Measurements from ENCODE around the gene LPP. TPM values are rescaled to one million over a fixed set of nuclear protein-coding genes. Genes with fewer than 3 reads are reported as not detected.
A peak's percentile ranks its signal among the peaks of the same experiment; 100 is the strongest.

LPP gene
- total RNA-seq, 1 experiment from 2014 or later, result 31.2 TPM

GRCh38 chr3:188299068-188299467 is 145.1 kb downstream of the LPP start:
- DNase-seq (ENCODE audit: low spot score), result no peak

GRCh38 chr3:188299708-188300107 is 145.8 kb downstream of the LPP start:
- no peak for DNase-seq (ENCODE audit: low spot score)

DNA sequence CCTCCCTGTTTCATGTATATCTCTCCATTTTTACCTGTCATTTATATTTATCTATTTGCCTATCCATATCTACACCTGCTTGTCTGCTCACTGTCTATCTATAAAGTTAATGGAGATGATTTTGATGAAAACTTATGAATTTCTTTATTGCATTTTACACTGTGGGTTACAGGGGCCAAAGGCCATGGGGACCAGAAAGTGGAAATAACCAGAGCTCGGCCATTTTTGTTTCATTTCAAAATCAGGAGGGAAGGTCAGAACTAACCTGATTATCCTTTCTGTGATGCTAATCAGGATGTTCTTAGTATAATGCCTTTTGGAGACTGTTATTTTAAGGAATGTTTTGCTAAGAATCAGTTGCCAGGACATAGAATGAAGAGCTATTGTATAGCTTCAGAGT is 147.2 kb downstream of the LPP start:
- no peak for DNase-seq (ENCODE audit: low spot score)

GRCh38 chr3:188303286-188303799 is 149.4 kb downstream of the LPP start:
- DNase-seq (ENCODE audit: low spot score), result no peak

- DNase-seq (ENCODE audit: low spot score), result no peak
Observed at GRCh38 chr3:188303823-188304222, 149.9 kb downstream of the LPP start.

DNA sequence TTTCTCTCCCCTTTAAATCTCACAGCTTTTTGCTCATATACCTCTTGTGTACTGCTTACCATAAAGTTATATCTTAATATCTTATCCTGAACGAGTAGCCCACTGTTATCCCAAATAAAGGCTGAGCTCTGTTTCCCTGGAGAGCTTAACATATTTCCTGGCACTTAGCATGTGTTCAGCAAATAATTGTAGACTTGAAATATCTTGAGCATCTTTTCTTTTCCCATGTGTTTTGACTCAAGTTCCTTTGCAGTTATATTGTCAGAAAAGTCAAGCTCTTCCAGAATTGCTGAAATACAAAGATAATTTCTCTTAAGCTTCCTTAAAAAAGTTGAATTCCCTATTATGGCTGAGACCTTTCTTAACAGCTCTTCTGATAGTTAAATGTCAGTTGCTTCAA is 150.5 kb downstream of the LPP start:
- no peak for DNase-seq (ENCODE audit: low spot score)

DNA sequence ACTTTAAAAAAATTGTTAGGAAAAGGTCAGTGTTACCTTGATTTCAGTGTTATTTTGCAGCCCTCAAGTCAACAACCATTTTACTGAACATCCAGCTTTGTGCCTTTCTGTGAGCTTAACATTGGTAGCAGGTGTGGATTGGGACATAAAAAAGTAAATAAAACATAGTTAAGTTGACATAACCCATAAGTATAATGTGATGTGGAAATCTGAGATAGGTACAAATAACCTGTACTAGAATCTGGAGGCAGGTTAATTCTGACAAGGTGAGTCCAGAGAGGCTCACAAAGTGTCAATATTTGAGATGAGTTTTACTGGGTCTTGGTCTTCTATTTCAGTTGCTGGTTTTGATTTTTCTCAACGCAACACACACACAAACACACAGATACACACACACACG is 151.3 kb downstream of the LPP start:
- no peak for DNase-seq (ENCODE audit: low spot score)

DNA sequence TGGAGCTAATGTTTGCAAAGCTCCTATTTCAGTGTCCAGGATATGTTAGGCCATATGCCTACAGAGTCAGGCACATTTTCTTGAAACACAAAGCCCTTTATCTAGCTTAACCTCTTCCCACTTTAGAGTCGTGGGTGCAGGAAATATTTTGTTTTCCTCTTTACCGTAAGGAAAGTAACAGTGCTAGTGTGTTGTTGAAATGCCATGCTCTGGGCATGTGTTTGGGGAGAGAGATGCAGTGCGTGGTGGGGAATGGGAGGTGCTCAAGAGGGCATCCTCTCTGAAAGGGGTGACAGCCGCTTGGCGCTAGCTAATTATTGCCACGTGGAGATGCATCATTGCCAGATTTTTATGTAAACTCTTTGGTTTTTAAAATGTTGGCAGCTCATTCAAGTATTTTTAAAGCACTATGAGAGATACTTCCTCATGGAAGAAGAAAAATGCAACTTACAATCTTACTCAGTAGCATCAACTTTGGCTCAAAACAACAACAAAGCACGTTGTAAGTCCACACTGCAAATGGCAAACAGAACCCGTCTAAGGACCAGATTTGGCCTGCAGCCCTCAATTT is 152.6 kb downstream of the LPP start:
- DNase-seq (ENCODE audit: low spot score), result no peak

- no peak for DNase-seq (ENCODE audit: low spot score)
Observed at GRCh38 chr3:188309437-188310269, 155.7 kb downstream of the LPP start.

DNA sequence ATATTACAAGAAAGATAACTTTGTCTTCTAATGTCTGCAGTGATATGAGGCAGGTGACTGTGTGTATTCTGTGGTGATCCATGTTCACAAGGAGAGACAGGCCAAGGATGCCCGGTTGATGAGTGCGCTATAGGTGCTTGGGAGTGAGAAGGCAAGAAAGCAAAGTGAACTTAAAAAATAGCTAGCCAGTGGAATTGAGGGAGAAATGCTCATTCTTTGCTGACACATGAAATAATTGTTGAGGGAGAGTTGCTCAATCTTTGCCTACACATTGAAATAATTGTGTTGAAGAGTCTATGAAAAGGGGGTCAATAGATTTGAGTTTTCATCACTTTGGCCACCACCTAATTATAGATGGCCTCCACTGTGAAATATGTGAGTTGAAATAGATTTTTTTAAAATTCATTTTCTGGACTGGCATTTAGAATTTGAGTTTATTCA is 156.3 kb downstream of the LPP start:
- no peak for DNase-seq (ENCODE audit: low spot score)

- DNase-seq (ENCODE audit: low spot score), result no peak
Observed at GRCh38 chr3:188315553-188315952, 161.6 kb downstream of the LPP start.

DNA sequence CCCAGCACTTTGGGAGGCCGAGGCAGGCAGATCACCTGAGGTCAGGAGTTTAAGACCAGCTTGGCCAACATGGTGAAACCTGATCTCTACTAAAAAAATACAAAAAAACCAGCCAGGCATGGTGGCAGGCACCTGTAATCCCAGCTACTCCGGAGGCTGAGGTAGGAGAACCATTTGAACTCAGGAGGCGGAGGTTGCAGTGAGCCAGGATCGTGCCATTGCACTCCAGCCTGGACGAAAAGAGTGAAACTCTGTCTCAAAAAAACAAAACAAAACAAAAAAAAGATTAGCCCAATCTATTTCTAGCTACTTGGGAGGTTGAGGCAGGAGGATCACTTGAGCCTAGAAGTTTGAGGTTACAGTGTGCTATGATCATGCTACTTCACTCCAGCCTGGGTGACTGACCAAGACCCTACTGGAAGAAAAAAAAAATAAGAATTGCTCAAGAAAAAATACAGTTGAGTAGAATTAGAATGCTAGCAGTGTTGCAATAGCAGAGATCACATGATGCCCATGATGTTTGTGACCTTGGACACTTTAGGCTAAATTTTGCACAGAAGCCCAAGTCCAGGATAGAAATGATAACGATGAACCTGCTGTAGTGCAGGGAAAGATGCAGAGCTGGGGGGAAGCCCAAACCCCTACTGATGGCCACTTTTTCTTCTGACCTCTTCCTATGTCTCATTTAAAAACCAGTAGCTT is 162.2 kb downstream of the LPP start:
- DNase-seq (ENCODE audit: low spot score), result no peak

GRCh38 chr3:188316723-188317070 is 162.7 kb downstream of the LPP start:
- no peak for DNase-seq (ENCODE audit: low spot score)

GRCh38 chr3:188319569-188319968 is 165.6 kb downstream of the LPP start:
- DNase-seq (ENCODE audit: low spot score), result no peak

DNA sequence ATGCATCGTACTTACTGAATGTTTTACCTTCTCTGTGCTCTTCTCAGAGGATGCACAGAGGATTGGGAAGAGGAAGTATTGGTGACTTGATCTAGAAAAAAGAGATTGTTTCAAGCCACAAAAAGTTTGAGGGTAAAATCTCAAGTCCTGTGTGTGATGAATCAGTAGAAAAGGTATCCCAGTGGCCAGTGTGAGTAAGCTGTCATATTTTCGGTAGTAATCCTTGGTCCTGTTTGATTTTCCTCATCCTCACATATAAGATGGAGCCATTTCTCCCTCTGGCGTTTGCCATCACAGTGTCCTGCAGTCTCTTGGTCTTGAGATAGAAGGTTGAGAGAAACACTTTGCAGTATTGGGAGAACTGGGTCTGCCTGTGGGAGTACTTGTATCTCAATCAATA is 166.8 kb downstream of the LPP start:
- peak; percentile 60 for DNase-seq (ENCODE audit: low spot score)

- DNase-seq (ENCODE audit: low spot score), result no peak
Observed at GRCh38 chr3:188321258-188321657, 167.3 kb downstream of the LPP start.

- no peak for DNase-seq (ENCODE audit: low spot score)
Observed at GRCh38 chr3:188322135-188322887, 168.4 kb downstream of the LPP start.

DNA sequence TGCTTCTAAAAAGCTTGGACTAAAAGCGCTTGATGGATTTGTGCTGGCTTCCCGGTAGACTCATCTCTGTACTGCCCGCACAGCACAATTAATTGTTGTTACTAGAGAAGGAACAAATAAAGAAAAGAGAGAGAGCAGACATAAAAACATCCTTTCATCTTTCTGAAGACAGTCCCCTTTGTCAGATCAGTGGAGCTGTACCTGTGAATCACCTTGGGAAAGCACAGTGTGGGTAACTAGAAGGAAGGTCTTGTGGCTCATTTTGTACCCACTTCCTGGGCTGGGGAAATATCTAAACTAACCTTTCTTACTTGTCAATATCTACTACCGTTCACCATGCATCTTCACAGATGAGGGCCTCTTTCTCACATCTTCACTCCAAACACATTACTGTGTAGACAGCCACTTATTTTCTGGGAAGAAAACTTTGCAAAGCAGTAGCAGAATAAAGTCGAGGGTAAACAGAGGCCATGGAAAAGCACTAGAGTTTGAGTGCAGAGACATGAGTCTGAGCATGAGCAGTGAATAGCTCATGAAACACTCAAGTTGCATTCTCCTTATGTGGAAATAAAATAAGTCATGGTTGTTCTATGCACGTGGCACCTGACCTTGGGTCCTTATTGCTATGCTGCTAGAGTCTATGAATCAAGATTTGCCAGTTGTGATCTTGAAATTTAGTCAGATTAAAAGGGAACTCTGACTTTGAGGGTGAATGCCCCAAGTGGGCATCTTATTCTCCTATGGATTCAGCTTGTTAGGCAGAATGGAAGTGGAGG is 169.3 kb downstream of the LPP start:
- DNase-seq (ENCODE audit: low spot score), result no peak

- DNase-seq (ENCODE audit: low spot score), result no peak
Observed at GRCh38 chr3:188326111-188326510, 172.2 kb downstream of the LPP start.

GRCh38 chr3:188326968-188327367 is 173.0 kb downstream of the LPP start:
- DNase-seq (ENCODE audit: low spot score), result no peak

- no peak for DNase-seq (ENCODE audit: low spot score)
Observed at GRCh38 chr3:188327433-188327832, 173.5 kb downstream of the LPP start.

Data from A172 (cell line).